DND-41 (cell line): ENCODE measurements around the gene JADE1.

Experiments
- ATAC-seq: fragments of 200-7000 bp; cut with Tn5 transposase; 3 replicates; pipeline ENCODE4 v1.9.1; 2021; ENCODE audit warnings: low read depth; ENCODE audit not compliant: insufficient read depth
- DNase-seq: peaks from one replicate; pipeline ENCODE4 v3.0.0-alpha.2; 2020
- H2AFZ ChIP-seq: 2 replicates; pipeline ENCODE4 v1.6.0; 2012; ENCODE audit warnings: low read depth, low read length
- H3K27ac ChIP-seq: 2 replicates; pipeline ENCODE4 v1.5.1; 2012; ENCODE audit warnings: low read length, inconsistent platforms
- H3K27me3 ChIP-seq: fragments of 200-600 bp; sonication (generic); 2 replicates; pipeline ENCODE4 v1.6.0; 2012; ENCODE audit warnings: low read length, mild to moderate bottlenecking, inconsistent platforms; ENCODE audit not compliant: insufficient read depth, poor library complexity
- H3K36me3 ChIP-seq: 2 replicates; pipeline ENCODE4 v1.5.1; 2012; ENCODE audit warnings: low read length, inconsistent platforms; ENCODE audit not compliant: insufficient read depth
- H3K4me1 ChIP-seq: 2 replicates; pipeline ENCODE4 v1.5.1; 2012; ENCODE audit warnings: mild to moderate bottlenecking, low read length; ENCODE audit not compliant: insufficient read depth
- H3K4me2 ChIP-seq: 2 replicates; pipeline ENCODE4 v1.6.0; 2012; ENCODE audit warnings: mild to moderate bottlenecking, moderate library complexity, low read length, inconsistent platforms; ENCODE audit not compliant: insufficient read depth
- H3K4me3 ChIP-seq, 2 experiments: fragments of 200-600 bp in 1 of 2; shearing (Covaris generic) in 1 of 2; 2 replicates each; pipeline ENCODE4 v1.5.1; 2012 to 2016; ENCODE audit warnings: inconsistent platforms in 2 of 2, low read length in 2 of 2, mild to moderate bottlenecking in 2 of 2, low read depth in 1 of 2, moderate library complexity in 1 of 2
- H3K79me2 ChIP-seq: 2 replicates; pipeline ENCODE4 v1.6.0; 2012; ENCODE audit warnings: low read length, inconsistent platforms; ENCODE audit not compliant: insufficient read depth
- H3K9ac ChIP-seq: 2 replicates; pipeline ENCODE4 v1.6.0; 2012; ENCODE audit warnings: low read depth, mild to moderate bottlenecking, inconsistent platforms, low read length, moderate library complexity
- H3K9me3 ChIP-seq: 2 replicates; pipeline ENCODE4 v1.5.1; 2012; ENCODE audit warnings: low read length, moderate library complexity, mild to moderate bottlenecking, inconsistent platforms; ENCODE audit not compliant: insufficient read depth, severe bottlenecking
- H4K20me1 ChIP-seq: 2 replicates; pipeline ENCODE4 v1.6.0; 2012; ENCODE audit warnings: low read length; ENCODE audit not compliant: insufficient read depth
- CTCF ChIP-seq: IDR thresholded peaks from 2 replicates; pipeline ENCODE4 v1.5.1; 2012; ENCODE audit warnings: borderline replicate concordance, low read length, moderate library complexity, mild to moderate bottlenecking; ENCODE audit not compliant: poor library complexity, severe bottlenecking; ENCODE audit errors: extremely low read depth
- EZH2 ChIP-seq: IDR thresholded peaks from 3 replicates; pipeline ENCODE4 v1.6.1; 2012; ENCODE audit warnings: borderline replicate concordance, low read depth, mild to moderate bottlenecking, moderate library complexity, low read length, inconsistent platforms; ENCODE audit not compliant: severe bottlenecking

Gene JADE1

GRCh38 chr4:128915544-128915943, 106.0 kb downstream of the JADE1 start:
- Histone ChIP-seq H3K4me2 (no peak overlapping the region), H3K79me2 (no peaks in the 10 kb centered on the region)

GRCh38 chr4:128916832-128917231, 107.3 kb downstream of the JADE1 start:
- no peaks in the 10 kb centered on the region for H3K79me2 ChIP-seq
- no peak overlapping the region for H3K4me2 ChIP-seq
- H3K27ac ChIP-seq = no peak overlapping the region
- no peak overlapping the region for H3K9ac ChIP-seq
- no peak for DNase-seq
- no peaks in the 10 kb centered on the region for H4K20me1 ChIP-seq
- no peaks in the 10 kb centered on the region for H3K9me3 ChIP-seq
- no peak overlapping the region for H3K4me3 ChIP-seq
- no peak overlapping the region for H2AFZ ChIP-seq
- no peaks in the 10 kb centered on the region; the same call in 1 of the 2 replicates for H3K36me3 ChIP-seq
- no peaks in the 10 kb centered on the region for H3K27me3 ChIP-seq
- TF ChIP-seq CTCF (no peak), EZH2 (no peak)
- no peaks in the 10 kb centered on the region for H3K4me1 ChIP-seq
- ATAC-seq = no peak

More at GRCh38 chr4:128915544-128915943, 106.0 kb downstream of the JADE1 start:
- Histone ChIP-seq H2AFZ (no peak overlapping the region), H3K9me3 (no peaks in the 10 kb centered on the region), H3K4me3 (no peak overlapping the region), H4K20me1 (no peaks in the 10 kb centered on the region), H3K27ac (no peak overlapping the region), H3K9ac (no peak overlapping the region), H3K4me1 (no peaks in the 10 kb centered on the region), H3K27me3 (no peaks in the 10 kb centered on the region), H3K36me3 (no peaks in the 10 kb centered on the region; the same call in 1 of the 2 replicates)
- ATAC-seq (no peak), DNase-seq (no peak)
- TF ChIP-seq CTCF (no peak), EZH2 (no peak)

GRCh38 chr4:128917781-128918180, 108.3 kb downstream of the JADE1 start:
- Histone ChIP-seq H2AFZ (no peak overlapping the region), H3K4me1 (no peaks in the 10 kb centered on the region), H3K27ac (no peak overlapping the region), H3K9ac (no peak overlapping the region), H3K4me2 (no peak overlapping the region), H4K20me1 (no peaks in the 10 kb centered on the region), H3K36me3 (no peaks in the 10 kb centered on the region; the same call in 1 of the 2 replicates), H3K9me3 (no peaks in the 10 kb centered on the region), H3K79me2 (no peaks in the 10 kb centered on the region), H3K4me3 (no peak overlapping the region), H3K27me3 (no peaks in the 10 kb centered on the region)
- DNase-seq (peak; percentile 16), ATAC-seq (peak; percentile 97)
- TF ChIP-seq EZH2 = no peak

- Histone ChIP-seq H3K79me2 (no peaks in the 10 kb centered on the region), H3K4me3 (no peak overlapping the region), H3K27ac (no peak overlapping the region), H3K9me3 (peaks cover 10% of the 10 kb centered on the region), H3K36me3 (peaks cover 3% of the 10 kb centered on the region; the same call in 1 of the 2 replicates), H2AFZ (no peak overlapping the region), H3K27me3 (no peaks in the 10 kb centered on the region), H3K4me1 (no peaks in the 10 kb centered on the region), H3K9ac (no peak overlapping the region), H3K4me2 (no peak overlapping the region), H4K20me1 (no peaks in the 10 kb centered on the region)
- DNase-seq = no peak
- no peak for TF ChIP-seq CTCF
- ATAC-seq = no peak
Measured at GRCh38 chr4:128921954-128922353, 112.5 kb downstream of the JADE1 start.
